Stimulated activated CD4-positive, alpha-beta T cell treated with anti-CD3 and anti-CD28 coated beads, Interleukin-1b, Interleukin-23, amount 100 ng/mL, for 4 hours (primary cell): ENCODE data around the gene CCDC38.
A peak's percentile ranks its signal among the peaks of the same experiment; 100 is the strongest.

Experiments
- DNase-seq, 2 donors: peaks; one replicate each; pipeline ENCODE4 v3.0.0-alpha.2; 2020; ENCODE audit warnings: low read depth in 2 of 2

The CCDC38 gene

DNA sequence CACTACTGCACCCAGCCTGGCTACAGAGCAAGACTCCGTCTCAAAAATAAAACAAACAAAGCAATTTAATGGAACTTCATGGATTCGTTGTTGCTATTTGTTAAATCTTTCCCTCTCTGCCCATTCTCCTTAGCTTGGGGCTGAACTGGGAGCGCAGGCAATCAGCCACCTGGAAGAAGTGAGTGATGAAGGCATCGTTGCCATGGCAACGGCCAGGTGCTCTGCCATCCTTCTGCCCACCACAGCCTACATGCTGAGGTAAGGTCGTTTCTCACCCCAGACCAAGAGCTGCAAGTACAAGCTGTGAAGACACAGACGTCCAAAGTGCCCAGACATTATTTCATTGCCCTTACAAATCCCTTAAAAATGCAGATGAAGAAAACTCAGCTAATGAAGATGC lies 19.8 kb upstream of the CCDC38 start:
- no peak for DNase-seq

GRCh38 chr12:95960241-95960640 lies 17.8 kb upstream of the CCDC38 start:
- no peak for DNase-seq

- no peak for DNase-seq
These were observed 16.7 kb upstream of the CCDC38 start for GRCh38 chr12:95959107-95959506.

- no peak for DNase-seq
These were observed 14.2 kb upstream of the CCDC38 start for GRCh38 chr12:95956557-95957145.

DNA sequence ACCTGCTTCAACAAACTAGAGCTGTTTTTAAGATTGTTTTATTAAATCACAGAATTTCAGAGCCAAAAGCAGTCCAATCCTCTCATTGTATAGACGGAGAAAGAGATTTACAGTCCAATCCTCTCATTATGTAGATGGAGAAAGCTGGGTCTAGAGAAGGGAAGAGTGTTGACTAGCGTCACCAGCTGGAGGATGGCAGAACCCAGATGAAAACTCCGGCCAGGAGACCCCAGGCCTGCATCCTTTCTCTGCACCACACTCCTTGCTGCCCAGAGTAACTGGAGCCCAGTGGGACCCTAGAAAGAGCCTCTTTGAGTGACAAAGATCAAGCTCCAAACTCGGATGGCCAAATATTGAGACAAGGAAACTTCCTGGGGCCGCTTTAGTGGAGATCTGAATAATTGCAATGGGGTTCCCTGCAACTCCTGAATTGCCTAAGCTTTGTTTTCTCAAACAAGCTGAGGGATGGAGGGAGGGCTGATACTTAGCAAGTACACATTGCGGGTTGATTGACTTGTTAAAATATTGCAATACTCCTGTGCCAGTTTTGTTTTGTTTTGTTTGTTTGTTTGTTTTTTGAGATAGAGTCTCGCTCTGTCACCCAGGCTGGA lies 13.2 kb upstream of the CCDC38 start:
- no peak for DNase-seq

- DNase-seq = no peak
These were observed 10.6 kb upstream of the CCDC38 start for GRCh38 chr12:95953000-95953399.

DNA sequence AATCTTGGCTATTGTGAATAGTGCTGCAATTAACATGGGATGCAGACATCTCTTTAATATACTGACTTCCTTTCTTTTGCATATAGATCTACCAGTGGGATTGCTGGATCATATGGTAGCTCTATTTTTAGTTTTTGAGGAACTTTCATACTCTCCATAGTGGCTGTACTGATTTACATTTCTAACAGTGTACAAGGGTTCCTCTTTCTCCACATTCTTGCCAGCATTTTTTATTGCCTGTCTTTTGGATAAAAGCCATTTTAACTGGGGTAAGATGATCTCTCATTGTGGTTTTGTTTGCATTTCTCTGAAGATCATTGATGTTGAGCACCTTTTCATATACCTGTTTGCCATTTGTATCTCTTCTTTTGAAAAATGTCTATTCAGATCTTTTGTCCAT lies 9.1 kb upstream of the CCDC38 start:
- no peak for DNase-seq

GRCh38 chr12:95949477-95950206 lies 7.2 kb upstream of the CCDC38 start:
- no peak for DNase-seq

GRCh38 chr12:95944108-95944704 lies 1.8 kb upstream of the CCDC38 start:
- no peak for DNase-seq

- peak; percentile 29 to 58 for DNase-seq
These were observed 972 bp upstream of the CCDC38 start, which contains the start of gene AMDHD1 for GRCh38 chr12:95943330-95943842. AMDHD1 (plus strand) TSS chr12:95943331; CDS start chr12:95943399, 68 bp downstream.

GRCh38 chr12:95942101-95942523 lies 302 bp downstream of the CCDC38 start:
- peak in 1 of 2 donors; percentile 1 for DNase-seq

GRCh38 chr12:95940514-95940913 lies 1.9 kb downstream of the CCDC38 start:
- DNase-seq = no peak

GRCh38 chr12:95922231-95922630 lies 20.2 kb downstream of the CCDC38 start:
- no peak for DNase-seq

DNA sequence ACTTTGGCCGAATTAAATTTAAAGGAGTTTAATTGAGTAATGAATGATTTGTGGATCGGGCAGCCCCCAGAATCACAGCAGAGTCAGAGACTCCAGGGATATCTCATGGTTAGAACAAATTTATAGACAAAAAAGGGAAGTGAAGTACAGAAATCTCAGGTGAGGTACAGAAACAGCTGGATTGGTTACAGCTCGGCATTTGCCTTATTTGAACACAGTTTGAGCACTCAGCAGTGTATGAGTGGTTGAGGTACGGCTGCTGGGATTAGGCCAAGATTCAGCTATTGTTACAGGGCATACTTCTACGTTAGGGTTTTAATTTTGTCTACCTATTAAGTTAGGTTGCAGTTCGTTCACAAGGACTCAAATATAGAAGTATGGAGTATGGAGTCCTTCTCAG lies 23.3 kb downstream of the CCDC38 start:
- no peak for DNase-seq

DNA sequence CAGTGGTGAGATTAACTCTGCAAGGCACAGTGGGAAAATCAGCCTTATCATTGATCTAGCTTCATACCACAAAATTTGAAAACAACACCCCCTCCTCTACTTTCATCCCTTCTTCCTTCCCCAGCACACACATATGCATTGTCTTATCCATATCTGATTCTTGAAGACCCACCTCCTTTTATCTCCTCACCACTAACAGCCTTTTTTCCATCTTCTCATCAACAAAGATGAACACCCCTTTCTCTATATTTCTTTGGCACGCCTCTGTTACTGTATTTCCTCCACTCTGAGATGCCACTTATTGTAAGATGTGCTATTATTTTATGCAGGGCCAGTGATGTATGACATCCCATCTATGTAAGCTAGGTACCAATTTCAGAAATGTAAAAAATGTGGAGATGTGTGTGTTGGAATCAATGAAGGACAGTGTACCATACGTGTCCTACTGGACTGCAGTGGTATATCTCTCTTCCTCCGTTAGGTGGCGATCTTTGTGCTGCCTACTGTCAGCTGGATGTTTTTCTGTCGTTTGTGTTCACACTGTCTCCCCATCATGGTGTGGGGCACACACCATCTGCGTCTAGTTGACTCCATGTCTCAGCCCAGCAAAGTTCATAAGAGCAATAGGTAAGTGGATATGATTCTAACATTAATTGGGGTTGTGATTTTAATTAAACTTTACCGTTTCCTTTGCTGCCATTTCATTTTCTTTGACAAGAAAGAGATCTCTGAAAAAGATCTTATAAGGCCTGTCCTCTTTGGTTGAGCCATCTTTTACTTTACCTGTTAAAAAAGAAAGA lies 24.0 kb downstream of the CCDC38 start:
- DNase-seq = peak in 1 of 2 donors; percentile 25

- DNase-seq = no peak
These were observed 32.5 kb downstream of the CCDC38 start for GRCh38 chr12:95909871-95910270.

GRCh38 chr12:95908573-95908972 lies 33.8 kb downstream of the CCDC38 start:
- no peak for DNase-seq

GRCh38 chr12:95898081-95898480 lies 44.3 kb downstream of the CCDC38 start:
- DNase-seq = no peak

- no peak for DNase-seq
These were observed 45.6 kb downstream of the CCDC38 start for GRCh38 chr12:95896846-95897245.

- DNase-seq = no peak
These were observed 51.5 kb downstream of the CCDC38 start for GRCh38 chr12:95890958-95891357.

- no peak for DNase-seq
These were observed 55.1 kb downstream of the CCDC38 start for GRCh38 chr12:95887311-95887710.

DNA sequence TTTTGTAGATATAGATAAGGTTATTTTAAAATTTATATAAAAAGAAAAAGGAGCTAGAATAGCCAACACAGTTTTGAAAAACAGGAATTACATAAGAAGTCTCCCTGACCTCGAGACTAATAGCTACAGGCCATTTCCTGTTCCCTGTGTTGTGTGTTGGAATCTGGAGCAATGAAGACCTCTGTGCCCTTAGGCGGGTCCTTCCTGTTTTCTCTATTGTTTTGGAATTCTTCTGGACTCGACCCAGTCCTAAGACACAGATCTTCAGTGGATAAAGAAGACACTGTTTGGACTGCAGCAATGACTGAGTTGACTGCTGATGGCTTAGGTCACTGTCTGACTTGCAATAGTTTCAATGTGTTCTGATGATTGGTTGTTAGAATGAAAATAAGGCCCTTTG lies 57.4 kb downstream of the CCDC38 start:
- DNase-seq = no peak
